ENCODE data around the gene INPP5A. TPM values are rescaled to one million over a fixed set of nuclear protein-coding genes. Genes with fewer than 3 reads are reported as not detected.

INPP5A gene
- total and polyA plus RNA-seq, 10 of the 15 experiments (the other 5 are each of a cell fraction or from before 2014, with no cell fraction given), result 0.52 to 15.0 (median 6.3) TPM

- Histone ChIP-seq H3K79me2 (ENCODE audit: control insufficient read depth, insufficient read depth, low read length) (no peaks in the 10 kb centered on the region), H3K9ac (ENCODE audit: control insufficient read depth, insufficient read depth, low read length) (no peak overlapping the region), H3K9me3 (replicated peaks; ENCODE audit: control insufficient read depth, insufficient read depth, low read length) (peaks cover 2% of the 10 kb centered on the region; the same call in 1 of the 3 replicates), H3K27ac (ENCODE audit: control insufficient read depth, insufficient read depth) (no peak overlapping the region), H3K27me3 (replicated peaks in 1 of 2; ENCODE audit: control insufficient read depth in 2 of 2, insufficient read depth in 2 of 2, low read length in 1 of 2) (no peaks in the 10 kb centered on the region), H3K36me3 (ENCODE audit: control insufficient read depth in 2 of 2, insufficient read depth in 2 of 2, low read length in 1 of 2) (peaks cover 0 to 4% of the 10 kb centered on the region in 2 experiments; a peak in 2 of 4 replicates), H4K20me1 (ENCODE audit: control insufficient read depth, insufficient read depth) (no peaks in the 10 kb centered on the region), H3K4me3 (no peak overlapping the region), H3K4me2 (ENCODE audit: control insufficient read depth, insufficient read depth) (no peak overlapping the region), H2AFZ (ENCODE audit: control insufficient read depth, low read depth, low read length) (no peak overlapping the region), H3K4me1 (ENCODE audit: control insufficient read depth, insufficient read depth, low read length) (no peaks in the 10 kb centered on the region)
- ChIA-PET POLR2A (no interaction called here), SMC1A (ENCODE audit: uncharacterized antibody, unreplicated experiment) (interaction anchor here (0.8 to 1.9 kb wide), 4 partner anchors 24 to 158 kb away, joined by 3 to 5 read pairs (median 4); no protein-coding TSS in a partner anchor), RAD21 (ENCODE audit: unreplicated experiment) (no interaction called here), CTCF (interaction anchor here (0.6 to 1.3 kb wide), 2 partner anchors 18 to 44 kb away, joined by 3 to 4 read pairs; no protein-coding TSS in a partner anchor)
- no peak for ATAC-seq
- intact Hi-C loops (cut with micrococcal nuclease; ENCODE audit: unreplicated experiment) (no loop called here), in situ Hi-C loops (cut with MboI) (no loop called here)
- whole genome bisulfite sequencing (ENCODE audit: insufficient coverage, insufficient replicate concordance, low lambda C conversion rate, missing lambda C conversion rate), result 74% methylated on average over 2 of the region's 2 CpGs
- FAIRE-seq, result no peak
- BruUV-seq (replicated peaks), result no TSS peak
- no peak for DNase-seq (ENCODE audit: low read depth, low spot score)
- TF ChIP-seq, protein P1, sequence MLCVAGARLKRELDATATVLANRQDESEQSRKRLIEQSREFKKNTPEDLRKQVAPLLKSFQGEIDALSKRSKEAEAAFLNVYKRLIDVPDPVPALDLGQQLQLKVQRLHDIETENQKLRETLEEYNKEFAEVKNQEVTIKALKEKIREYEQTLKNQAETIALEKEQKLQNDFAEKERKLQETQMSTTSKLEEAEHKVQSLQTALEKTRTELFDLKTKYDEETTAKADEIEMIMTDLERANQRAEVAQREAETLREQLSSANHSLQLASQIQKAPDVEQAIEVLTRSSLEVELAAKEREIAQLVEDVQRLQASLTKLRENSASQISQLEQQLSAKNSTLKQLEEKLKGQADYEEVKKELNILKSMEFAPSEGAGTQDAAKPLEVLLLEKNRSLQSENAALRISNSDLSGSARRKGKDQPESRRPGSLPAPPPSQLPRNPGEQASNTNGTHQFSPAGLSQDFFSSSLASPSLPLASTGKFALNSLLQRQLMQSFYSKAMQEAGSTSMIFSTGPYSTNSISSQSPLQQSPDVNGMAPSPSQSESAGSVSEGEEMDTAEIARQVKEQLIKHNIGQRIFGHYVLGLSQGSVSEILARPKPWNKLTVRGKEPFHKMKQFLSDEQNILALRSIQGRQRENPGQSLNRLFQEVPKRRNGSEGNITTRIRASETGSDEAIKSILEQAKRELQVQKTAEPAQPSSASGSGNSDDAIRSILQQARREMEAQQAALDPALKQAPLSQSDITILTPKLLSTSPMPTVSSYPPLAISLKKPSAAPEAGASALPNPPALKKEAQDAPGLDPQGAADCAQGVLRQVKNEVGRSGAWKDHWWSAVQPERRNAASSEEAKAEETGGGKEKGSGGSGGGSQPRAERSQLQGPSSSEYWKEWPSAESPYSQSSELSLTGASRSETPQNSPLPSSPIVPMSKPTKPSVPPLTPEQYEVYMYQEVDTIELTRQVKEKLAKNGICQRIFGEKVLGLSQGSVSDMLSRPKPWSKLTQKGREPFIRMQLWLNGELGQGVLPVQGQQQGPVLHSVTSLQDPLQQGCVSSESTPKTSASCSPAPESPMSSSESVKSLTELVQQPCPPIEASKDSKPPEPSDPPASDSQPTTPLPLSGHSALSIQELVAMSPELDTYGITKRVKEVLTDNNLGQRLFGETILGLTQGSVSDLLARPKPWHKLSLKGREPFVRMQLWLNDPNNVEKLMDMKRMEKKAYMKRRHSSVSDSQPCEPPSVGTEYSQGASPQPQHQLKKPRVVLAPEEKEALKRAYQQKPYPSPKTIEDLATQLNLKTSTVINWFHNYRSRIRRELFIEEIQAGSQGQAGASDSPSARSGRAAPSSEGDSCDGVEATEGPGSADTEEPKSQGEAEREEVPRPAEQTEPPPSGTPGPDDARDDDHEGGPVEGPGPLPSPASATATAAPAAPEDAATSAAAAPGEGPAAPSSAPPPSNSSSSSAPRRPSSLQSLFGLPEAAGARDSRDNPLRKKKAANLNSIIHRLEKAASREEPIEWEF (IDR thresholded peaks at IDR 0.05; ENCODE audit: insufficient replicate concordance, low read depth, low read length), result no peak
- TF ChIP-seq, protein P2, sequence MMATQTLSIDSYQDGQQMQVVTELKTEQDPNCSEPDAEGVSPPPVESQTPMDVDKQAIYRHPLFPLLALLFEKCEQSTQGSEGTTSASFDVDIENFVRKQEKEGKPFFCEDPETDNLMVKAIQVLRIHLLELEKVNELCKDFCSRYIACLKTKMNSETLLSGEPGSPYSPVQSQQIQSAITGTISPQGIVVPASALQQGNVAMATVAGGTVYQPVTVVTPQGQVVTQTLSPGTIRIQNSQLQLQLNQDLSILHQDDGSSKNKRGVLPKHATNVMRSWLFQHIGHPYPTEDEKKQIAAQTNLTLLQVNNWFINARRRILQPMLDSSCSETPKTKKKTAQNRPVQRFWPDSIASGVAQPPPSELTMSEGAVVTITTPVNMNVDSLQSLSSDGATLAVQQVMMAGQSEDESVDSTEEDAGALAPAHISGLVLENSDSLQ (IDR thresholded peaks at IDR 0.05), result no peak
- TF ChIP-seq, protein P3, sequence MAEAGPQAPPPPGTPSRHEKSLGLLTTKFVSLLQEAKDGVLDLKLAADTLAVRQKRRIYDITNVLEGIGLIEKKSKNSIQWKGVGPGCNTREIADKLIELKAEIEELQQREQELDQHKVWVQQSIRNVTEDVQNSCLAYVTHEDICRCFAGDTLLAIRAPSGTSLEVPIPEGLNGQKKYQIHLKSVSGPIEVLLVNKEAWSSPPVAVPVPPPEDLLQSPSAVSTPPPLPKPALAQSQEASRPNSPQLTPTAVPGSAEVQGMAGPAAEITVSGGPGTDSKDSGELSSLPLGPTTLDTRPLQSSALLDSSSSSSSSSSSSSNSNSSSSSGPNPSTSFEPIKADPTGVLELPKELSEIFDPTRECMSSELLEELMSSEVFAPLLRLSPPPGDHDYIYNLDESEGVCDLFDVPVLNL (IDR thresholded peaks at IDR 0.05; ENCODE audit: low read depth, low read length), result no peak
- TF ChIP-seq, protein P4, sequence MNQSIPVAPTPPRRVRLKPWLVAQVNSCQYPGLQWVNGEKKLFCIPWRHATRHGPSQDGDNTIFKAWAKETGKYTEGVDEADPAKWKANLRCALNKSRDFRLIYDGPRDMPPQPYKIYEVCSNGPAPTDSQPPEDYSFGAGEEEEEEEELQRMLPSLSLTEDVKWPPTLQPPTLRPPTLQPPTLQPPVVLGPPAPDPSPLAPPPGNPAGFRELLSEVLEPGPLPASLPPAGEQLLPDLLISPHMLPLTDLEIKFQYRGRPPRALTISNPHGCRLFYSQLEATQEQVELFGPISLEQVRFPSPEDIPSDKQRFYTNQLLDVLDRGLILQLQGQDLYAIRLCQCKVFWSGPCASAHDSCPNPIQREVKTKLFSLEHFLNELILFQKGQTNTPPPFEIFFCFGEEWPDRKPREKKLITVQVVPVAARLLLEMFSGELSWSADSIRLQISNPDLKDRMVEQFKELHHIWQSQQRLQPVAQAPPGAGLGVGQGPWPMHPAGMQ (IDR thresholded peaks at IDR 0.05; ENCODE audit: borderline replicate concordance), result no peak
- TF ChIP-seq ZNF217 (IDR thresholded peaks at IDR 0.05) (no peak), DPF2 (IDR thresholded peaks at IDR 0.05) (no peak), NRF1 (conservative IDR thresholded peaks at IDR 0.05; ENCODE audit: low read depth, low read length) (no peak), NR2C1 (IDR thresholded peaks at IDR 0.05) (no peak), ETV6 (conservative IDR thresholded peaks at IDR 0.05 in 1 of 2, IDR thresholded peaks at IDR 0.05 in 1 of 2; ENCODE audit: borderline replicate concordance in 1 of 2, low read depth in 1 of 2) (no peak), ZNF622 (IDR thresholded peaks at IDR 0.05) (no peak), LARP7 (IDR thresholded peaks at IDR 0.05) (no peak), PML (IDR thresholded peaks at IDR 0.05; ENCODE audit: low read length) (no peak), PAX5 (IDR thresholded peaks at IDR 0.05; ENCODE audit: borderline replicate concordance, low read depth, low read length) (no peak)
- TF ChIP-seq, protein P5, sequence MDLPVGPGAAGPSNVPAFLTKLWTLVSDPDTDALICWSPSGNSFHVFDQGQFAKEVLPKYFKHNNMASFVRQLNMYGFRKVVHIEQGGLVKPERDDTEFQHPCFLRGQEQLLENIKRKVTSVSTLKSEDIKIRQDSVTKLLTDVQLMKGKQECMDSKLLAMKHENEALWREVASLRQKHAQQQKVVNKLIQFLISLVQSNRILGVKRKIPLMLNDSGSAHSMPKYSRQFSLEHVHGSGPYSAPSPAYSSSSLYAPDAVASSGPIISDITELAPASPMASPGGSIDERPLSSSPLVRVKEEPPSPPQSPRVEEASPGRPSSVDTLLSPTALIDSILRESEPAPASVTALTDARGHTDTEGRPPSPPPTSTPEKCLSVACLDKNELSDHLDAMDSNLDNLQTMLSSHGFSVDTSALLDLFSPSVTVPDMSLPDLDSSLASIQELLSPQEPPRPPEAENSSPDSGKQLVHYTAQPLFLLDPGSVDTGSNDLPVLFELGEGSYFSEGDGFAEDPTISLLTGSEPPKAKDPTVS (IDR thresholded peaks at IDR 0.05; ENCODE audit: low read depth, low read length), result no peak
Measured at GRCh38 chr10:132617737-132618052, 80.1 kb downstream of the INPP5A start.

Measured in GM12878 (cell line).